H1 (cell line): Measurements from ENCODE around the gene UXT. TPM values are rescaled to one million over a fixed set of nuclear protein-coding genes. Genes with fewer than 3 reads are reported as not detected.
"Not testable (repeated sequence)": the region's sequence is repeated elsewhere in the genome, so short reads cannot be mapped to it uniquely, and the experiment has no call there.

ENCODE experiments used
- CTCF ChIA-PET: fragments of 300-600 bp; sonication (Branson Sonifier 250); formaldehyde crosslinking; loops from one replicate; lab custom pipeline; 2021; ENCODE audit not compliant: partially characterized antibody; lab: Charles Lee
- POLR2A ChIA-PET: fragments of 300-600 bp; sonication (Branson Sonifier 250); formaldehyde crosslinking; loops from one replicate; lab custom pipeline; 2021; ENCODE audit warnings: inconsistent platforms; ENCODE audit not compliant: partially characterized antibody; lab: Charles Lee
- DNase-seq, 2 experiments: peaks; one replicate each; pipeline versions ENCODE4 v3.0.0 to v3.0.0-alpha.2; 2010 to 2022; ENCODE audit warnings: low spot score in 2 of 2, low read depth in 1 of 2, mixed read lengths in 1 of 2
- FAIRE-seq: peaks from 2 replicates; lab custom pipeline; 2011; peaks lifted over from hg19 to GRCh38; lab: Jason Lieb, UNC
- H2AFZ ChIP-seq: 2 replicates; pipeline ENCODE4 v1.8.1; 2012; ENCODE audit warnings: low read length, inconsistent platforms
- H2AK5ac ChIP-seq: 2 replicates; pipeline ENCODE4 v1.6.1; 2013; ENCODE audit warnings: low read depth, low read length
- H2BK120ac ChIP-seq: replicated peaks from 2 replicates; pipeline ENCODE3; 2013; ENCODE audit warnings: low read depth, low read length, inconsistent platforms
- H2BK12ac ChIP-seq: 2 replicates; pipeline ENCODE4 v1.6.1; 2013; ENCODE audit warnings: low read depth, low read length
- H2BK15ac ChIP-seq: 2 replicates; pipeline ENCODE4 v1.6.1; 2013; ENCODE audit warnings: low read length
- H2BK20ac ChIP-seq: 2 replicates; pipeline ENCODE4 v1.6.1; 2013; ENCODE audit warnings: low read length
- H2BK5ac ChIP-seq: 2 replicates; pipeline ENCODE4 v1.6.1; 2013; ENCODE audit warnings: low read depth, low read length
- H3K14ac ChIP-seq: 2 replicates; pipeline ENCODE4 v1.6.1; 2013; ENCODE audit warnings: inconsistent platforms; ENCODE audit not compliant: insufficient read length
- H3K18ac ChIP-seq: 2 replicates; pipeline ENCODE4 v1.6.1; 2013; ENCODE audit warnings: low read length; ENCODE audit errors: extremely low read depth
- H3K23ac ChIP-seq: 2 replicates; pipeline ENCODE4 v1.6.1; 2013; ENCODE audit warnings: inconsistent platforms; ENCODE audit not compliant: insufficient read length
- H3K23me2 ChIP-seq: 2 replicates; pipeline ENCODE4 v1.6.1; 2013; ENCODE audit warnings: low read depth, low read length
- H3K27ac ChIP-seq: 2 replicates; pipeline ENCODE4 v1.6.1; 2011; ENCODE audit warnings: low read depth, low read length, inconsistent platforms
- H3K27me3 ChIP-seq, 4 experiments: replicated peaks in 1 of 4; 1 replicate in 1 of 4; 2 replicates in 3 of 4; pipeline versions ENCODE4 v1.6.1 to v1.8.1; 2011 to 2013; ENCODE audit warnings: low read length in 3 of 4, mild to moderate bottlenecking in 3 of 4, inconsistent platforms in 2 of 4, mixed read lengths in 2 of 4, moderate library complexity in 1 of 4; ENCODE audit not compliant: control insufficient read depth in 3 of 4, insufficient read depth in 3 of 4; ENCODE audit errors: extremely low read depth in 1 of 4
- H3K36me3 ChIP-seq, 4 experiments: 2 replicates each; pipeline versions ENCODE4 v1.6.1 to v1.8.1; 2011 to 2013; ENCODE audit warnings: mild to moderate bottlenecking in 4 of 4, low read length in 3 of 4, moderate library complexity in 2 of 4, control low read depth in 1 of 4, inconsistent platforms in 1 of 4; ENCODE audit not compliant: insufficient read depth in 4 of 4, control insufficient read depth in 2 of 4
- H3K4ac ChIP-seq: replicated peaks from 2 replicates; pipeline ENCODE3; 2013; ENCODE audit warnings: low read length, low read depth, mixed read lengths, inconsistent platforms; ENCODE audit not compliant: insufficient read length
- H3K4me1 ChIP-seq, 4 experiments: replicated peaks in 1 of 4; 1 replicate in 1 of 4; 2 replicates in 3 of 4; pipeline versions ENCODE4 v1.6.1 to v1.8.1; 2011 to 2013; ENCODE audit warnings: low read length in 3 of 4, inconsistent platforms in 2 of 4, mixed read lengths in 1 of 4; ENCODE audit not compliant: insufficient read depth in 4 of 4, control insufficient read depth in 3 of 4
- H3K4me2 ChIP-seq, 2 experiments: 2 replicates each; pipeline versions ENCODE4 v1.6.1 to v1.8.1; 2011 to 2013; ENCODE audit warnings: low read depth in 2 of 2, low read length in 2 of 2, control low read depth in 1 of 2, inconsistent platforms in 1 of 2, mild to moderate bottlenecking in 1 of 2; ENCODE audit not compliant: insufficient read depth in 1 of 2
- H3K4me3 ChIP-seq, 4 experiments: fragments of 200-600, 300-600 bp in 1 of 4; sonication (generic), shearing (Covaris generic), sonication (Bioruptor Twin) in 1 of 4; 2 replicates each; pipeline versions ENCODE4 v1.5.1 to v1.8.1; 2011 to 2016; ENCODE audit warnings: low read length in 4 of 4, low read depth in 3 of 4, control low read depth in 2 of 4, inconsistent platforms in 2 of 4, mild to moderate bottlenecking in 2 of 4, mixed read lengths in 1 of 4, moderate library complexity in 1 of 4; ENCODE audit not compliant: insufficient read depth in 2 of 4; ENCODE audit errors: extremely low read depth in 1 of 4
- H3K56ac ChIP-seq: replicated peaks from 2 replicates; pipeline ENCODE3; 2013; ENCODE audit warnings: low read depth, mild to moderate bottlenecking, mixed read lengths, low read length, inconsistent platforms; ENCODE audit not compliant: insufficient read length
- H3K79me1 ChIP-seq: 2 replicates; pipeline ENCODE4 v1.6.1; 2013; ENCODE audit warnings: low read depth, low read length, control low read depth
- H3K79me2 ChIP-seq, 2 experiments: 2 replicates each; pipeline versions ENCODE4 v1.6.1 to v1.8.1; 2012 to 2013; ENCODE audit warnings: low read length in 2 of 2, mild to moderate bottlenecking in 2 of 2, inconsistent platforms in 1 of 2; ENCODE audit not compliant: insufficient read depth in 2 of 2, control insufficient read depth in 1 of 2
- H3K9ac ChIP-seq, 4 experiments: replicated peaks in 1 of 4; 1 replicate in 1 of 4; 2 replicates in 3 of 4; pipeline versions ENCODE4 v1.6.1 to v1.8.1; 2011 to 2013; ENCODE audit warnings: low read depth in 3 of 4, low read length in 3 of 4, control low read depth in 2 of 4, mild to moderate bottlenecking in 2 of 4, moderate library complexity in 2 of 4, inconsistent platforms in 1 of 4; ENCODE audit errors: extremely low read depth in 1 of 4
- H3K9me3 ChIP-seq, 2 experiments: 2 replicates each; pipeline versions ENCODE4 v1.6.1 to v1.8.1; 2012 to 2013; ENCODE audit warnings: mild to moderate bottlenecking in 2 of 2, moderate library complexity in 2 of 2, control low read depth in 1 of 2, inconsistent platforms in 1 of 2, low read depth in 1 of 2, low read length in 1 of 2, mixed read lengths in 1 of 2; ENCODE audit not compliant: insufficient read depth in 2 of 2
- H4K20me1 ChIP-seq, 2 experiments: replicated peaks in 1 of 2; 2 replicates each; pipeline versions ENCODE3 to v1.8.1; 2011 to 2013; ENCODE audit warnings: inconsistent platforms in 2 of 2, low read length in 2 of 2, mild to moderate bottlenecking in 1 of 2; ENCODE audit not compliant: insufficient read depth in 2 of 2, control insufficient read depth in 1 of 2
- H4K5ac ChIP-seq: 2 replicates; pipeline ENCODE4 v1.6.1; 2013; ENCODE audit warnings: low read length, low read depth, mixed read lengths, inconsistent platforms; ENCODE audit not compliant: insufficient read length
- H4K8ac ChIP-seq: 2 replicates; pipeline ENCODE4 v1.8.0; 2013; ENCODE audit warnings: mild to moderate bottlenecking, moderate library complexity, low read length, inconsistent platforms; ENCODE audit not compliant: insufficient read depth; ENCODE audit errors: extremely low read depth
- H4K91ac ChIP-seq: replicated peaks from 2 replicates; pipeline ENCODE3; 2013; ENCODE audit warnings: low read length, mixed read lengths, inconsistent platforms; ENCODE audit not compliant: insufficient read length
- CBX8 ChIP-seq: fragments of 300-800, 300-1000 bp; sonication (generic); IDR thresholded peaks from 2 replicates; pipeline ENCODE4 v1.7.1; 2016; ENCODE audit warnings: low read depth, low read length, borderline replicate concordance
- CTBP2 ChIP-seq: IDR thresholded peaks from 2 replicates; pipeline ENCODE4 v1.7.0; 2011; ENCODE audit warnings: borderline replicate concordance, mild to moderate bottlenecking, moderate library complexity, mixed read lengths, low read length; ENCODE audit not compliant: insufficient read depth, insufficient read length
- CTCF ChIP-seq, 3 experiments: IDR thresholded peaks; 1 replicate in 2 of 3; 2 replicates in 1 of 3; pipeline versions ENCODE4 v1.5.1 to v1.6.1; 2011; ENCODE audit warnings: low read length in 3 of 3, mild to moderate bottlenecking in 3 of 3, inconsistent platforms in 2 of 3, low read depth in 1 of 3, moderate library complexity in 1 of 3; ENCODE audit not compliant: insufficient read depth in 1 of 3; ENCODE audit errors: control extremely low read depth in 1 of 3
- RBBP5 ChIP-seq: IDR thresholded peaks from 2 replicates; pipeline ENCODE4 v1.7.1; 2012; ENCODE audit warnings: low read depth, mild to moderate bottlenecking, inconsistent platforms, low read length, moderate library complexity, borderline replicate concordance
- WGBS, 2 experiments: shearing (Covaris generic) in 1 of 2; methylation state at CpG; one replicate each; pipeline versions ENCODE4 v1.1.6 to v1.1.7; 2013 to 2015; ENCODE audit warnings: low lambda C conversion rate in 2 of 2, mixed read lengths in 2 of 2, inconsistent platforms in 1 of 2, low coverage in 1 of 2, missing lambda C conversion rate in 1 of 2; ENCODE audit not compliant: insufficient replicate concordance in 2 of 2, insufficient coverage in 1 of 2, insufficient read length in 1 of 2; ENCODE audit errors: extremely low coverage in 1 of 2, missing lambda C conversion rate in 1 of 2; 5-methylcytosine and 5-hydroxymethylcytosine counted together
- polyA plus RNA-seq, 7 experiments: library from polyadenylated mRNA; depleted of rRNA in 3 of 7; stranded (reverse) in 5 of 7; unstranded in 2 of 7; fragments of >200 nt in 5 of 7; fragments of 200-250 nt in 2 of 7; gene quantifications; 1 replicate in 5 of 7; 2 replicates in 1 of 7; 4 replicates in 1 of 7; pipeline versions ENCODE4 v1.2.1 to v1.2.3, GENCODE V29; 2011 to 2013; ENCODE audit warnings: missing spikeins in 2 of 7, mixed read lengths in 2 of 7
- total RNA-seq: library from RNA; stranded (reverse); fragmentation: NEBNext Ultra II Directional; extraction: Animal tissue kit (Norgen Biotek cat#: 25700); gene quantifications from 2 replicates; pipeline ENCODE4 v1.2.1, GENCODE V29; 2021
- TF ChIP-seq, protein P1 (sequence below): IDR thresholded peaks from 2 replicates; pipeline ENCODE4 v1.6.1; 2011; ENCODE audit warnings: low read length, improper control_type of control experiment

UXT gene
- total and polyA plus RNA-seq, 2 of the 8 experiments (the other 6 are each of a cell fraction or from before 2014, with no cell fraction given): 69.4 to 116 TPM

DNA sequence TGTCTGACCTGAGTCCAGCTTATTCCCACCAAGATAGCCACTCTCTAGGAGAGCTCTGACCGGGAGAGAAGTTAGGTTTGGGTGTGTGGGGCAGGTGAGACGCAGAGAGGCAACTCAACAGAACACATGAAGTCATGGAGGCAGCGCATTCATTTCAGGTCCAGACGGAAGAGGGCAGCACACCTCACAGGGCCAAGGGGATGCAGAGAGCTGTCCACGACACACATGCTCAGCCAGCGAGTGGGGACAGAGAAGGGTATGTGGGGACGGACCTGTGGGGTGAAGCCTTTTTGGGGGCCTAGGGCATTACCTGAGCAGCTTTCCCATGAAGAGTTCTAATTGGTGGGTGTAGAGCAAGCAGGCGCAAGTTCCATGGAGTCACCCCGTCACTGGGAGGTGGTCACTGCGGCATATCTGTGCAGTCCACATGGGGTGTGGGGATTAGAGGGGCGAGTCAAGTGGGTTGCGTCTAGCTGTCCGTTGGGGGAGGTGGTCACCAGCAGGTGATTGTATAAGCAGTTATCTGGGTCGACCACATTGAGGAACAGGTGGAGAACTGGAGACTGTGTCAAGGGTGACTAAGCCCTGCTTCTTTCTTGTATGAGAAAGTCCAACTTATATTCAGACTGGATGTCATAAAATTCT lies 24.3 kb upstream of the UXT start (continued):
- no peak for TF ChIP-seq CTCF (IDR thresholded peaks at IDR 0.05; ENCODE audit: control extremely low read depth in 1 of 3, insufficient read depth in 1 of 3, low read depth in 1 of 3, low read length in 3 of 3)
- TF ChIP-seq, protein P1, sequence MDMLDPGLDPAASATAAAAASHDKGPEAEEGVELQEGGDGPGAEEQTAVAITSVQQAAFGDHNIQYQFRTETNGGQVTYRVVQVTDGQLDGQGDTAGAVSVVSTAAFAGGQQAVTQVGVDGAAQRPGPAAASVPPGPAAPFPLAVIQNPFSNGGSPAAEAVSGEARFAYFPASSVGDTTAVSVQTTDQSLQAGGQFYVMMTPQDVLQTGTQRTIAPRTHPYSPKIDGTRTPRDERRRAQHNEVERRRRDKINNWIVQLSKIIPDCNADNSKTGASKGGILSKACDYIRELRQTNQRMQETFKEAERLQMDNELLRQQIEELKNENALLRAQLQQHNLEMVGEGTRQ: no peak
- no peak for TF ChIP-seq CBX8
- no peak for TF ChIP-seq RBBP5
- no peak for TF ChIP-seq CTBP2

- H3K9ac ChIP-seq, H3K14ac ChIP-seq, H3K36me3 ChIP-seq, H2BK120ac ChIP-seq, H4K5ac ChIP-seq, POLR2A ChIA-PET, CTCF ChIA-PET, H4K20me1 ChIP-seq, H3K23me2 ChIP-seq, H3K79me2 ChIP-seq, H4K8ac ChIP-seq, H2BK15ac ChIP-seq, FAIRE-seq, H3K4ac ChIP-seq, H3K9me3 ChIP-seq, H2BK12ac ChIP-seq, H2AFZ ChIP-seq, H3K79me1 ChIP-seq, H3K18ac ChIP-seq, H3K27ac ChIP-seq, H2AK5ac ChIP-seq, H3K56ac ChIP-seq, H3K4me1 ChIP-seq, H3K27me3 ChIP-seq, DNase-seq, H3K4me2 ChIP-seq, H2BK20ac ChIP-seq, H3K23ac ChIP-seq, H2BK5ac ChIP-seq, H3K4me3 ChIP-seq, H4K91ac ChIP-seq: not testable (repeated sequence)
- 79% methylated on average over 3 of the region's 7 CpGs; no CpG with 5 or more reads in 1 of the 2 experiments for WGBS, 2 experiments
These were observed 17.2 kb upstream of the UXT start for GRCh38 chrX:47675959-47676859.
